ENCODE results near the gene LTBP1.
"Not testable (repeated sequence)": the region's sequence is repeated elsewhere in the genome, so short reads cannot be mapped to it uniquely, and the experiment has no call there.

Gene LTBP1

GRCh38 chr2:33363325-33364298, 416.9 kb downstream of the LTBP1 start:
- DNase-seq, result no peak

- no peak for DNase-seq
These were observed 418.7 kb downstream of the LTBP1 start for GRCh38 chr2:33365264-33365970.

GRCh38 chr2:33366473-33366872, 419.7 kb downstream of the LTBP1 start:
- DNase-seq, result no peak

DNA sequence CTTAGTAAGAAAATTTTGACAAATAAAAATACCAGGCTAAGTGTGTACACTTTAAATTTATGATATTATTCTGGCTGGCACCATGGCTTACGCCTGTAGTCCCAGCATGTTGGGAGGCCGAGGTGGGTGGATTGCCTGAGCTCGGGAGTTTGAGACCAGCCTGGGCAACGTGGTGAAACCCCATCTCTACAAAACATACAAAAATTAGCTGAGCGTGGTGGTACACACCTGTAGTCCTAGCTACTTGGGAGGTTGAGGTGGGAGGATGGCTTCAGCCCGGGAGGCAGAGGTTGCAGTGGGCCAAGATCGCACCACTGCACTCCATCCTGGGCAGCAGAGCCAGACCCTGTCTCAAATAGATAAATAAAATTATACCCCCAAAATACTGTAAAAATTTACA, 421.8 kb downstream of the LTBP1 start:
- not testable (repeated sequence) for DNase-seq

DNA sequence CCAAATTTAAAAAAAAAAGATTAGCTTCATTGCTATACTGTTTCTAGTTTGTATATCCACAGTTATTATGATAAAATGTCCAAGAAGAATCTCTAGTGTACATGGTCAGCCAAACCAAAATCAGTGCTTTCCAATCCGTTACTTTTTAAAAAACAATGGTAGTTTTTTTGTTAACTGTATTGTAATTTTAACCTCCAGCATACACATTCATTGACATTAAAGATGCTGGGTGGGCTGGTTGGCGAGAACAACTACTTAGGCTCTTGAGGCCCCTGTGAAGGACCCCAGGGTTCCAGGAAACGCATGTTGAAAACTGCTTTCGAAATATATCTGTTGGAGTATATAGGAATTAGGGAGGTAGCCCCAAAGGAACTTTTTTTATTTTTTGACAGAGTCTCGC, 422.4 kb downstream of the LTBP1 start:
- no peak for DNase-seq

DNA sequence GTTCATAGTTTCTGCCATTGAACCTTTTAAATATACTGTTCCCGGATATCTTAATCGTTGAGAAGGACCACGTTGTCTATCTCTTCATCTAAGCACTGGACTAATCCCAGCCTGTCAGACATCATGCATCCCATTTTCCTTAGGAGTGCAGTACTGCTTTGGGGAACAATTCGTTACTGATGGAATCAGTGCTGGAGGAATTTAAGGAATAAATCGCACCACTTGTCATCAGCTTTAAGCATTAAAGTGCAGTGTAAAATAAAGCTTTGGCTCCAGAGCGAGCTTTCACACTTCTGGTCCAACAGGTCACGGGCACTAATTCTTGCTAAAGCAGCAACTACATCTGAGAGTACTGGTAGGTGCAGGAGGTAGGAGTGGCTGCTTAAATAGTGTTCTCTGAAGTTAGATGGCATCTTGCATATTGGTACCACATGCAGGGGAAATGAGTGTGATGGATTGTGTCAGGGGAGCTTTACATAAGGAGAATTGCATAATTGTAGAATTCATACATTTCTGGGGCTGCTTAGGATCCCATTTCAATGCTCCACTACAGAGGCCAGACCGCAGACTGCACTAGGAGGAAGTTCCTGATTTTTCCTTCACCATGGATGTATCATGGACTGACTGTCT, 424.0 kb downstream of the LTBP1 start:
- peak; percentile 17 to 26 (median 20) for DNase-seq

- DNase-seq, result no peak
These were observed 424.7 kb downstream of the LTBP1 start for GRCh38 chr2:33371304-33372090.

DNA sequence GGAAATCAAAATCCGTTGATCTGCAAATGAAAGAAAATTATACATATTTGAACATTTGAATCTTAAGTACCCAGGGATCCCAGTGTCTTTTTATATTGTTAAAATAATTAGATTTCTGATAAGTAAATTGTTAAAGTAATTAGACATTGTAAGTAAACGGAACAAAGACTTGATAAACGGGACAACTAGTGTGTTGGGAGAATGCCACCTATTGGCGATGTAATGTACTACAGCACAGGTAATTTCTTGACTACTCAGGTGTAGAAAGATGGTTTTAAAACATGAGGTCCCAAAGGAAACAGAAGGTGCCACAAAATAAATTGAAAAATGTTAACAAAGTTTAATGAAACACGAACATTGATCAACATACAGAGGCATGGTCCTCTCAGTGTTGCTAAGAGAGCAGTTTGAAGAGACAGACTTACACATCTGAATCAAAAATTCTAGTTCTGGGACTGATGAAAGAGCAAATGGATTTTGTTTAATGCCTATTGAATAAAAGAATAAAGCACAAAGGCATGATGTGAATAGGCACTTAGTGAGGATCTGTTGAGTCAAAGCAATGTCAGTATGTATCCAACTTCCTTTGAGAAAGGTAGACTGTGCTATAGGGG, 426.3 kb downstream of the LTBP1 start:
- DNase-seq, result peak; percentile 41 to 59 (median 44)

DNA sequence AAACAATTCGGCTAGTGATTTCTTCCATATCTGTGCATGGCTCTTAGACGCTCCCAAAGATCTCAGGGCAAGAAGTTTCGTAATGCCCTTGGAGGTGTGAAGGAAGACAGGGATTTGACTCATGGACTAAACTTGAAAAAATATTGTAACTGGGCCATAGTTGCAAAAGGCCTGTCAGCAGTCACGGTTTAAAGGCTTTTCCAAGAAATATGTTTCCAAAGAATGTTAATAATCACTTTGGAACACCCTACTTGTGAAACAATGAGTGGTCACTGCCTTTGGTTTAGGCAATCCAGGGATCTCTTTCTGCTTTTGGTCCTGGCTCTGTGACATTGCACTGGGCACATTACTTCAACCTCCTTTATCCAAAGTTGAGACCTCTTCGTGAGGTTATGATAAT, 427.2 kb downstream of the LTBP1 start:
- DNase-seq, result no peak

- no peak for DNase-seq
These were observed 428.3 kb downstream of the LTBP1 start for GRCh38 chr2:33375054-33375453.

DNA sequence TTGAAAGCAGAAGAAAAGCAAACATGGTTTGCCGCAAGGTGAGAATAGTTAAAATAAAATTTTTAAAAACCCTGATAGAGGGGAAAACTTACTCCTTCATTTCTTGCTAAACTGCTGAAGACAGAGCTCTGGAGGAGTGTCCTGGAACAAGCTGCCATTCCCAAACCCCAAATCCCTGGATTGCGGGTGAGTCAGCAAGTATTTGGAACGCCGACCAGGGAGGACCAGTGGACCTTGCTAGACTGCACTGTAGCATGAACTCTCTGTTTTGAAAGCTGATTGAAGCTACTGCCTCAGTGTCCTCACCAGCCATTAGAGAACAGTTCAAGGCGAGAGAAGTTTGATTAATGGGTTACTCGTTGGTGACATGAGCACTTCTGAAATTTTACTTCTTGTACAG, 430.3 kb downstream of the LTBP1 start:
- no peak for DNase-seq

DNA sequence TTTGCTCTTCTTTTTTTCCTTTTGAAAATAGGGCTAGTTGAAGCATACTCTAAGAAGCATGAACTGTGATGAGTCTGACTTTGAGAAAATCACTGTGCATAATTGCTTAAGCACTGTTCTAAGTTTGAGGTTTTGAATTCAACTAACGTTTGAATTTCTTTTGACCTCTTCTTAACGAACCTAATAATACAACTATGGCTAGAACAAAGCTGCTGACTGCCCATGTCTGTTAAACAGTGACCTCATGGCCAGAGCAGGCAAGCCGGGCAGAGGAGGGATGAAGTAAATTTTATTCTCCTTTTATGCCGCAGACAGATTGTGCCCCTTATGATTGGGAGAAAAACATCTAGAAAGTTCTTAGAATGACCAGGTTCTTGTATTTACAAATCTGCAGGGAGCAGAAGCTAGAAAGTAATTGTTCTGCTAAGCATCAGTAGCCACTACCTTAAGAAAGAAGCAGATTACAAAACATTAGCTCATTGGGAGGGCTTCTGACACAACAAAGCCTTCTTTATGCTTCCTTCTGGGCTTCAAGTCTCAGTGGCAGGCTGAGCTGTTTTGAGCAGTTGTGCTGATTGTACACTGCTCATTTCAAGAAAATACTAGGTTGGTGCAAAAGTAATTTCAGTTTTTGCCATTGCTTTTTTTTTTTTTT, 431.9 kb downstream of the LTBP1 start:
- no peak for DNase-seq

- DNase-seq, result peak in 1 of 3 donors; percentile 10
These were observed 433.4 kb downstream of the LTBP1 start for GRCh38 chr2:33380001-33380609.

DNA sequence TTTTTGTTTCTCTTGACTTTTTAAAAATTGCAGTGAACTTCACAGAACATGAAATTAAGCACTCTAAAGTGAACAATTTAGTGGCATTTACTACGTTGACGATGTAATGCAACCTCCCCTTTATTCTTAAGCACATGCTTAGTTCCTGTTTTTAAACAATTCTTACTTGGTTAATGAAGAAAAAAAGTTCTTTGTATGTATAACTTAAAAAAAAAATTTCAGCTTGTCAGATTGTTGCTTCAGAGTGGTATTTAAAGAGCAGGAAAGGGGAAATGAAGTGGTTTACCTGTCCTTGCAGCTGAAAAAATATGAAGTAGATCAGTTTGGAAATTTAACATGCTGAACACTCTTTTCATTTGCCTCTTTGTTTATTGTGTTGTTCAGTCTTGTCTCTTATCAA, 434.0 kb downstream of the LTBP1 start:
- no peak for DNase-seq

DNA sequence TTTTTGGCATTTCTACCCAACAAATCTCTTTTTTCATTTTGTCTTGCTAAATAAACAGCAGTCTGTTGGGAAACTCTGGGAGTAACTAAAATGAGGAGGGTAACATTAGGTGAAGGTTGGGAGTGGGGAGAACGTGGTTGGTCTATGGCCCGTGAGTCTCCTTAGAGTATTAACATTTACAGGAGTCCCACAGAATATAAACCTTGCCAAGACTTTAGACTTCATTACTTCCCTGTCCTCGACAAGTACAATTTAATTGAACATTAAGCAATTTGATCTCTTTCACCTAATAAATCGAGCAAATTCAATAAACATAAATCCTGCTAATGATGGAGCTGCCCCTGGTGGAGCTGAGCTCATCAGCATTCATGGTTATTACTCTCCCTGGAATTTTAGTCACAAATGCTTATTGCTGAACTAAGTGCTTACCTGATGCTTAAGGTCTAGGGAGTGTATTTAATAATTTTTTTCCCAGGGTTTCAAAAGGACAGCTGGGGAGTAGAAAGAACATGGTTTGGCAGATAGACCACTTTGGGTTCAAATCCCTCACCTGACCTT, 434.6 kb downstream of the LTBP1 start:
- DNase-seq, result no peak

DNA sequence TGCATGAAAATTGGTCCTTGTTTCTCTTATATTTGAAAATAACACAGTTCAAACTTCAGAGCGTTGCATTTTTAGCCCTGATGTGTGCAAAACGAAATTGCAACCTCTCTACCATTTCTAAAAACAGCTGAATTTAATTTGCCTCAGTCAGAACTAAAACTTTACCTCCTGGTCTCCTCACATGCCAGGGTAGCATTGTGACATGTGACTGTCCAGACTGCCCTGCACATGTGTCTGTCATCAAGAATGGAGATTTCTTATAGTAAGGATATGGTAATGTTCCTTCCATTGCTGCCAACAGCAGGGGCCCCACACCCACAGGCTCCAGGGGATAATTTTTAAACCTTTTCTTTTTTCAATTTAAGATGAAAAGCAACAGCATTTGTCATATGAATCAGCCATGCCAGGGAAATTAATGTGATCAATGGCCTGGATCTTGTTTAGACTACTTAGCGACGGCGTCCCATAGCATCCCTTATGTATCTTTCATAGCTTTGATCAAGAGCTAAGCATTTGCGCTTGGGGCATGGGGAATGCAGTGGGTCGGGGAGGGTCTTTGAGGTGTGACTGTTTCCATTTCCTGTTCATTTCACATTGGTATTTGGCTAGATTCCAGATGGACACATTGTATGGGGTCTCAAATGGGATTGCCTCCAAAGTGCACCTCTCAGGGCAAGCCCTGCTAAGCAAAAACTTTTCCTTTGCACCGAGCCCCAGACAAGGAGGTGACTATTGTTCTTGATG, 437.3 kb downstream of the LTBP1 start:
- no peak for DNase-seq

- no peak for DNase-seq
These were observed 437.8 kb downstream of the LTBP1 start for GRCh38 chr2:33384599-33384961.

DNA sequence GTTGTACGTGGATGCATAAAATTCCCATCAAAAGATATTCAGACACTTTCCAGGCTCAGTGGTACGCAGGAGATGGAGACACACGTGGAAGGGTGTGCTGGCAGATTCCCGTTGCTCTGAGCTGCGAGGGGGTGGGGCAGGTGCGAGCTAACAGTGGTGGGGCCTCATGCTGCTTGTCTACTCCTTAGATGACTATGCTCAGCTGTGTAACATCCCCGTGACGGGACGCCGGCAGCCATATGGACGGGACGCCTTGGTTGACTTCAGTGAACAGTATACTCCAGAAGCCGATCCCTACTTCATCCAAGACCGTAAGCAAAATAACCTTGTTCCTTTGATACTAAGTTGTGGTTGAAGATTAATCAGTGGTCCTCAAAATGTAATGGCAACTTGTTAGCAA, 442.2 kb downstream of the LTBP1 start:
- DNase-seq, result no peak

DNA sequence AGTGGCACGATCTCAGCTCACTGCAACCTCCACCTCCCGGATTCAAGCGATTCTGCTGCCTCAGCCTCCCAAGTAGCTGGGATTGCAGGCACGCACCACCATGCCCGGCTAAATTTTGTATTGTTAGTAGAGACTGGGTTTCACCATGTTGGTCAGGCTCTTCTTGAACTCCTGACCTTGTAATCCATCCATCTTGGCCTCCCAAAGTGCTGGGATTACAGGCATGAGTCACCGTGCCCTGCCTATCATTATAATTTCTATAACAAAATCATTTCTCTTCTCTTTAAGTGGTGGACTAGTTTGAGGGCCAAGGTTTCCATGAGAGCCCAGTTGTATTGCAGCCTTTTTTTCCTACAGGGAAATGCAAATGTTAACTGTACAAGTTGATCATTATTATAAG, 442.9 kb downstream of the LTBP1 start:
- DNase-seq, result not testable (repeated sequence)
